ENCODE data around the gene CDKN2AIP.
A peak's percentile ranks its signal among the peaks of the same experiment; 100 is the strongest.

Gene CDKN2AIP, protein sequence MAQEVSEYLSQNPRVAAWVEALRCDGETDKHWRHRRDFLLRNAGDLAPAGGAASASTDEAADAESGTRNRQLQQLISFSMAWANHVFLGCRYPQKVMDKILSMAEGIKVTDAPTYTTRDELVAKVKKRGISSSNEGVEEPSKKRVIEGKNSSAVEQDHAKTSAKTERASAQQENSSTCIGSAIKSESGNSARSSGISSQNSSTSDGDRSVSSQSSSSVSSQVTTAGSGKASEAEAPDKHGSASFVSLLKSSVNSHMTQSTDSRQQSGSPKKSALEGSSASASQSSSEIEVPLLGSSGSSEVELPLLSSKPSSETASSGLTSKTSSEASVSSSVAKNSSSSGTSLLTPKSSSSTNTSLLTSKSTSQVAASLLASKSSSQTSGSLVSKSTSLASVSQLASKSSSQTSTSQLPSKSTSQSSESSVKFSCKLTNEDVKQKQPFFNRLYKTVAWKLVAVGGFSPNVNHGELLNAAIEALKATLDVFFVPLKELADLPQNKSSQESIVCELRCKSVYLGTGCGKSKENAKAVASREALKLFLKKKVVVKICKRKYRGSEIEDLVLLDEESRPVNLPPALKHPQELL

DNA sequence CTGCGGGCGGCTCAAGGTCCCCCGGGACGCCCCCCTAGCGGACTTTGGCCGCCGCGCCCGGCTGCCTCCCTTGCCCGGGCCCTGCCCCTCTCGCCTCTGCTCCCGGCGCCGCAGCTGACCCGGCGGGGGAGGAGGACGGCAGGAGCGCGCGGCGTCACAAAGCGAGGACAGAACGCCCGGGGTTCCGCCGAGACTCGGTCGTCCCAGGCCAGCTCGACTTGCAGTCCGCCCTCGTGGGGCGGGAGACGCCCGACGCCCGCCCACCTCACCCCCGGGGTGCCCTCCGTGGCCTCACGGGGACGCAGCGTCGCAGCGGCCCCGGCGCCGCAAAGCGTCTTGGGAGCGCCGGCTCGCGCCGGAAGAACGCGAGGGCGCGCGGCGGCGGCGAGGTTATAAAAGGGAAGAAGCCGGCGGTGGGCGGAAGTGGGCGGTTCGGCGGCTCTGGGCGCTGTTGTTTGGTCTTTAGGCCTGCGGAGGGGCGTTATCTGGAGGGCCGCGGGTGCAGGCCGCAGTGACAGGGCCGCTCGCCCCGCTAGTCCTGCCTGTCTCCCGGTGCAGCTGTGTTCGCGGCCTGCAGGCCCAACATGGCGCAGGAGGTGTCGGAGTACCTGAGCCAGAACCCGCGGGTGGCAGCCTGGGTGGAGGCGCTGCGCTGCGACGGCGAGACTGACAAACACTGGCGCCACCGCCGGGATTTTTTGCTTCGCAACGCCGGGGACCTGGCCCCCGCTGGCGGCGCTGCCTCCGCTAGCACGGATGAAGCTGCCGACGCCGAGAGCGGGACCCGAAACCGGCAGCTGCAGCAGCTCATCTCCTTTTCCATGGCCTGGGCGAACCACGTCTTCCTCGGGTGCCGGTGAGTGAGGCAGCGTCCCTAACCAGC is at the start of gene CDKN2AIP:
CDKN2AIP (plus strand) TSS at position 423 of the 883 bp plus-strand sequence; CDS start at position 585, 162 bp downstream.
- peak; percentile 12 for DNase-seq

DNA sequence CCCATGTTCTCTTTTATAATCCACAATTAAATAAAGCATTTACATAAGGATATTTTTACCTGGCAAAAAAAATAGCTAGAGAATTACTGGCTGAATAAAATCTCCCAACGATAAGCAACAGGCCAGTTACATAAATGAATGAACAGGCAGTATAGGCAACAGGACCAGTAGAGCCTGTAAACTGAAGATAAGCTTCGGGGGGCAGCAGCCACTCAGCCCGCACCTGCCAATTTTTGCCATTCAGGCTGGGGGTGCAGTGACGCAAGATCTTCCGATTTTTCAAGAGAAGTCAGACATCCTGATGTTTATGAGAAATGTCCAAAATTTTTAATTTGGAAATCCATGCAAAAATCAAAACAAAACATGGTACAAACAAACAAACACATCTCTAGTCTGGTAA is 49.0 kb upstream of the CDKN2AIP start:
- DNase-seq: no peak

DNA sequence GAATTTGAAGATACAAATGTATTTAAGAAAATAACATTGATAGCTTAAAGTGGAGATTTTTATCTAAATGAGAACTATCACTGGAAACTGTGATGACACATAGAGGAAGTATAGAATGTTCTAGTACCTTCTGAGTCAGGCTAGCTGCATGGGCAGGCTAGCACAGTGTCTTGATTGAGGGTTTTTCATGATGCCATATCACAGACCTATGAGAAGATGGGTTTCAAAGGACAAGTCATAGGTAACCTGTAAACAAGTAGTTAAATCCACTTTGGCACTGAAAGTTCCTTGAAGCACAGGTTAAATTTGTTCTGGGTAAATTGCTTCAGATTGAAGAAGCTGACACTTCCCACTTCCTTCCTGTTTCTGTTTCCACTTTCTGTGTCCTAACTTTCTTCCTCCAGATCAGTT is 48.2 kb upstream of the CDKN2AIP start:
- DNase-seq: no peak

DNA sequence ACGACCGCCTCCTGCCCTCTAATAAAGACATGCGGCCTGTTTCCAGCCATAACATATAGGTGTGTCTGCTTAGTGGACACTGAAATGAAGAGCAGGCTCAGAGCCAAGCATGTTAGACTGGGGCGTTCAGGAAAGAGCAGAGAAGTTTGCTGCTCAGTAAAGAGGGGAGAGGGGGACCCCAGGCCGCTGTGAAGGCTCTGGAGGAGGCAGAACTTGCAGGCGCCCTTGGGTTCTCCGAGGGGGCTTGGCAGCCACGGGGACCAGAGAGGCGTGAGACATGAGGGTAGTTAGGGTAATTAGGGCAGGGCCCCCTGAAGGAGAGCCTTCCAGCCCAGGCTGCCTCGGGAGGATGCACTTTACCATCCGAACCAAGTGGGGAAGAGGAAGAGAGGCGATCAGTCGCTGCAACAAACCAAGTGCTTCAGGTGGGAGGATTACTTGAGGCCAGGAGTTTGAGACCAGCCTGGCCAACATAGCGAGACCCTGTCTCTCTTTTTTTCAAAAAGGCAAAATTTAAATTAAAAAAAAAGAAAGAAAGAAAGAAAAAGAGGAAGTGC is 46.6 kb upstream of the CDKN2AIP start:
- DNase-seq: no peak

DNA sequence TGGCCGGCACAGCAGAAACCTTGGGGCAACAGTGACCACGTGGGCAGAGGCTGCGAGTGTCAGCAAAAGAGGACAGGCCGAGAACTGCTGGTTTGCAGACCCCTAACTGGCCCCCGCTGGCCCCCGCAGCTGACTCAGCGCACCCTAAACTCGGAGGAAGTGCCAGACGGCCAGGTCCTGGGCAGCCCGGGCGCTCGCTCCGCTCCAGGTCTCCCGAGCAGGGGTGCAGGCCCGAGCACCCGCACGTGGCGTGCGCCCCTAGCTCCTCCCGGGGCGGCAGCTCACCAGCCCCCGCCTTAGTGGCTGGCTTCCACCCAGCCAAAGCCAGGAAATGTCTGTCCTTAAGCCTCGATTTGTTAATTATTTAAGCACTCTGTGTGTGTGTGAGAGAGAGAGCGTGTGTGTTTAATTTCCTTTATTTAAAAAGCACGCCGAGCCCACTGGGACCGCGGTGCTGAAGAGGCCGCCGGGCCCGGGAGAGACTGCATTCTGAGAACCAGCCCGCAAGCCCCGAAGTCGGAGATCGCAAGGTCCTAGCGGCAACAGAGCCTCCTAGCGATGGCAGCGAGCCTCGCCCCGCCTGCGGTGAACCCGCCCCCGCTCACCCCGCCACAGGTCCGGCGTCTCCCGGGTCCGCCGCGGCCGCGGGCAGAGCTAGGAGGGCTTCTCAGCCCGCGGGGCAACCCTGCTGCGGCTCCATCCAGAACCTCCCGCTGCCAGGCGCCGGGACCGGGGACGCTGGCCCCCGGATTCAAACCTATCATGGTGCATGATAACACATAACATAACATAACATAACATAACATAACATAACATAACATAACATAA is 45.9 kb upstream of the CDKN2AIP start:
- DNase-seq: no peak

DNA sequence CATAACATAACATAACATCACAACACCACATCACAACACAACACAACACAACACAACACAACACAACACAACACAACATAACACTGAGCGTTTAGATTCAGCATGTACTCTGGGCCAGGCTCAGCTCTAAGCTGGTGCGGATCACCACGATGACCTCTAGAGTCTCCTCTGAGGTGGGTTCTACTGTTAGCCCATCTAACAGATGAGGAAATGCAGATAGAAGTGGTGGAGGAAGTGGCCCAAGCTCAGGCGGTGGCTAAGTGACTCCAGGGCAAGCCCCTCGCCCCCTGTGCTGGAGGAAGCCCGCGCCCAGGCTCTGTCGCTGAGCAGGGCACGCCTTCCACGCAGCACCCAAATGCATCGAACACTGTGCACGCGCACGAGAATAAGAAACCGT is 45.3 kb upstream of the CDKN2AIP start:
- no peak for DNase-seq

DNA sequence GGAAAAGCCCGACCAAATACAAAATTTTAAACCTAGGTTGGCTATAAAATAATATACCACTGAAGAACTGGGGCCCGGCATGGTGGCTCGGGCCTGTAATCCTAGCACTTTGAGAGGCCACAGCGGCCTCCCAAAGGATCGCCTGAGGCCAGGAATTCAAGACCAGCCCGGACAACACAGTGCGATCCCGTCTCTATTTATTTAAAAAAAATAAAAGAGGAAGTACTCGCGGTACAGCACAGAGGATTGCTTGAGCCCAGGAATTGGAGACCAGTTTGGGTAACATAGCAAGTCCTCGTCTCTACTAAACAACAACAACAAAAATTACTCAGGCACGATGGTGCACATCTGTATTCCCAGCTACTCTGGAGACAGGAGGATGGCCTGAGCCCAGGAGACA is 44.8 kb upstream of the CDKN2AIP start:
- no peak for DNase-seq

DNA sequence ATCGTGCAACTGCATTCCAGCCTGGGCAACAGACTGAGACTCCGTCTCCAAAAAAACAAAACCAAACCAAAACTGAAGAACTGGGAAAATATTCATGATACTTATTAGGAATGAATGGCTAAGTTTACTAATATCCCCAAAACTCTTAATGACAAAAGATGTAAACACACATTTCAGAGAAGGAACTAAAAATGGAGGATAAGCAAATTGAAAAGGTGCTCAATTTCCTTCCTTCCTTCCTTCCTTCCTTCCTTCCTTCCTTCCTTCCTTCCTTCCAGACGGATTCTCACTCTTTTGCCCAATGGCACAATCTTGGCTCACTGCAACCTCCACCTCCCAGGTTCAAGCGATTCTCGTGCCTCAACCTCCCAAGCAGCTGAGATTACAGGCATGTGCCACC is 44.4 kb upstream of the CDKN2AIP start:
- no peak for DNase-seq

DNA sequence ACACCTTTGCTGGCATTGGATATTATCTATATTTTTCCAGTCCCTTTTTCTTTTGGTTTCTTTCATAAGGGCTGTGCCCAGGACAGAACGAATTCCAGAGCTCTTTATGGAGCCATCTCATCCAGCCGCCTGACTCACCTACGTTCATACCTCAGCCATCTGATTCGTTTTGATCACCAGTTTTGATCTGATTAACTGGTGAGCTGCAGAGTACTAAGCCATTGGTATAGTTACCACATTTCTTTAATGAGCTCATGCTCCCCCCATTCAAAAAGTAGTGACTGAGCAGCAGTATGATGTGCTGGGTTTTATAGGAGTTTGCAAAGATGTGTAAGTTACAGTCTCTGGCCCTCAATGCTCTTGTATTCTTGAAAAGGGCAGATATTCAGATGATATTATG is 43.0 kb upstream of the CDKN2AIP start:
- DNase-seq: no peak

DNA sequence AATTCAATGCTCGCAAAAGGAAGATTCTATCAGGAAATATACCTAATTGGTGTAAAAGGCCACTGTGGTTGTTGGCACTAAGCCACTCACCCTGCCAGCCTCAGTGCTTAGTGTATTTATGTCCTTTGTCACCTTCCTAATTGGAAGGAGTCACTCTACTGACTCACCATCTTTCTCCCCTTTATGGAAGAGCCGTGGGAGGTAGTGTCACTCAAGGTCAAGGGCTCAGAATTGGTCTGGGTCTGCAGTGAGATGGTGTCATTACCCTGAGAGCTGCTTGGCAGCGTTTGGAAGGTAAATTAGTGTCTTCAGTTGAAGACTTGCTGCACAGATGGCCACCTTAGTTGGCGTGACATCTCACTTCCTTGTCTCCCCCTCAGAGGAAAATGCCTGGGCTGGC is 41.7 kb upstream of the CDKN2AIP start:
- DNase-seq: no peak

DNA sequence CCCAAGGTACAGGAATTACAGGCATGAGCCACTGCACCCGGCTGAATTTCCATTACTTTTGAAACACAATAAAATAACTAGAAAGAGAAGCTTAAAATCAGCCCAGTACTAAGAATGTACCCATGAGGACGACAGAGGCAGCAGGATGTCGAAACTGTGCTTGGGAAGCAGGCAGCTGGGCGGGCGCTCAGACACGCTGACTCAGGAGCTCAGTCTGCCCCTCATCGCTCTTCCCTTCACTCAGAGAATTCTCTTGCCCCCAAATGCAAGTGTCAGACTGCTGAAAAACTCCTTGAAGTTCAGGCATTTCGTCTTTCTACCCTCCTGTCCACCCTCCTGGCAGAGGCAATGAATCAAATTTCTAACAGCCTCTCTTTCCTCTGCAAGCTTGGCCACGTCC is 41.0 kb upstream of the CDKN2AIP start:
- no peak for DNase-seq

DNA sequence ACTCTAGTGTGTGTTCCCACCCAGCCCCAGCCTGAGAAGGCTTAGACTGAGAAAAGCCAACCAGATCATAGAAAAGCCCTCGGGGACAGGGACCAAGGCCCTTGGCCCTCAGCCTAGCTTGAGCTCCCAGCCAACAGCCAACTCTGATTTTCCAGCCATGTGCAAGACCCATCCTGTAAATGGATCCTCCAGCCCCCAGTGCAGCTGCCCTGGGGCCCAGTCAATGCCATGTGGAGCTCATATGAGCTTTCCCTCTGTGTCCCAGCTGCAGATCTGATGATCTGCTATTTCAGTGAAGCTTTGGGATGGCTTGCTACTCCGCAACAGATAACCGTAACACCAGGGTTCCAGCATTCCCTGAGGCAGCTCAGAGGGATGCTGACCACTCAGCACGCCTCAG is 40.5 kb upstream of the CDKN2AIP start:
- DNase-seq: no peak

DNA sequence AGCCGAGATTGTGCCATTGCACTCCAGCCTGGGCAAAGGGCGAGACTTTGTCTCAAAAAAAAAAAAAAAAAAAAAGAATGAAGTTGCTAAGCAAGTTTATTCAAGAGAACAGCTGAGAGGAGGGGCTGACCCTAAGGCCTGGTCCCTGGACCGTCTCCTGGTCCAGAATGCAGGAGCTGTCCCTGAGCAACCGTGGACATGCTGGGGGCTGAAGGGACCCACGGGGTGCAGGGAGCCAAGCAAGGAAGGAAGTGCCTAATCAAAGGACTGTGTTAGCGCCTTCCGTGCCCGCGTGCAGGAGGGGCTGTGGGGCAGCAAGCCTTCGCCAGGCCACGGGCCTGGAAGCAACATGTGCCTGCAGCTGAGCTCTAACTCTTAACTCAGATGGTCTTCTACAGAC is 39.1 kb upstream of the CDKN2AIP start:
- DNase-seq: no peak

DNA sequence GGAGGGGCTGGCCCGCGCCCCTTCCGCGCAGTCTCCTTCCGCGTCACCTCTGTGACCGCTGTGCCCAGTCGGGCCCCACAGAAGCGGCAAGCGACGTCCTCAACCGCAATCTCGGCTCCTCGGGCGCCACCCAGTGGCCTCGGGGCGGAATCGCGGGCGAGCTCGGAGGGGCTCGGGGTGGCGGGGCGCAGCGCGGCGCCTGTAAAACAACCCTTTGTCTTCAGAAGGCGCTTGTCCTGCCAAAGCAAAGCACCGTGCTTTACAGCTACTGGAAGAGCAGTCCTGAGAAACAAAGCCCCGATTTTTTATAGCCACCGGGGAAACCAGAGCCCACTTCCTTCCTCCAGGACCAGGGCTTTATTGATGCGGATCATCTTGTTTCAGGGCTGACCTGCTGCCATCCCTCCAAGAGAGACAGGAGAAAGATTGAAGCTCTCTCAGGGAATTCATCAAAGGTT is 37.3 kb upstream of the CDKN2AIP start:
- no peak for DNase-seq

DNA sequence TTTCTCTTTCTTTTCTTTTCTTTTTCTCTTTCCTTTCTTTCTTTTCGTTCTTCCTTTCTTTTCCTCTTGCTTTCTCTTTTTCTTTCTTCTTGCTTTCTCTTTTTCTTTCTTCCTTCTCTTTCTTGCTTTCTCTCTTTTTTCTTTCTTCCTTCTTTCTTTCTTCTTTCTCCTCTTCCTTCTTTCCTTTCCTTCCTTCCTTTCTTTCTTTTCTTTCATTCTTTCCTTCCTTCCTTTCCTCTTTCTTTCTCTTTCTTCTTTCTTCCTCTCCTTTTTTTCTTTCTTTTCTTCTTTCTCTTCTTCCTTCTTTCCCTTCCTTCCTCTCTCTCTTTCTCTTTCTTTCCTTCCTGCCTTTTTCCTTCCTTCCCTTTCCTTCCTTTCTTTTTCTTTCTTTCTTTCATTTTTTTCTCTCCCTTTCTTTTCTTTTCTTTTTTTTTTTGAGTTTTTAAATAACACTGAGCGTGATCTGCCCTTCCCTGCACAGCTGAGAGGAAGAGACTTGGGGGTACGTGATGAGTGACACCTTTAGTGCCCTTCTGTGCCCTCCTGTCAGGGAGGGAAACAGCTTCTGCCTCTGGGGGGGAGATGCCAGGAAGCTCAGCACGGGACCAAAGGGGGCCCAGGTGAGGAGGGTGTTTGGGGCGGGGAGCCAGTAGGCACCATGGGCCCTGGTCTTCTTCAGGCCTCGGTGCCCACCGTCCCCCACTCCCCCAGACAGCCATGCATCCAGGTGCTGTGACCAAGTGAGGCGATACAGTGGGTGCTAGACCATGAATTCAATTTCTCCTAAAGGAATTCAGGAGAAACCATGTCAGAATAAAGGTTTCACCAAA is 36.6 kb upstream of the CDKN2AIP start:
- DNase-seq: no peak

DNA sequence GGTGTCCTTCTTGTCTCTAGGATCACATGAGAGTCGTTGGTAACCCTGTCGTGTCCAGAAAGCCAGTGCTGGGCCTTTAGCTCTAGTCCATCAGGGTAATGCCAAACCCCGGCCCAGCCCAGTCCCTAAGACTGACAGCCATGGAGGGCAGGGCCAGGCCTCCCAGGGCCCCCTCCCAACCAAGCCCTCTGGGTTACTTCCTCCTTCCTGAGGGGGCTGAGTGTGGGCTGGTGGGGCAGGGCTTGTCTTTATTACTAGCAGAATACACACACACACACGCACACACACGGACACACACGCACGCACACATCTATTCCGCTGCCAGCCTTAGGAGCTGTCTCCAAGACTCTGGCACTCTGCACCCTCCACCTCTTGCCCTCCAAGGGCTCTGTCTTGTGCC is 35.6 kb upstream of the CDKN2AIP start:
- DNase-seq: no peak

DNA sequence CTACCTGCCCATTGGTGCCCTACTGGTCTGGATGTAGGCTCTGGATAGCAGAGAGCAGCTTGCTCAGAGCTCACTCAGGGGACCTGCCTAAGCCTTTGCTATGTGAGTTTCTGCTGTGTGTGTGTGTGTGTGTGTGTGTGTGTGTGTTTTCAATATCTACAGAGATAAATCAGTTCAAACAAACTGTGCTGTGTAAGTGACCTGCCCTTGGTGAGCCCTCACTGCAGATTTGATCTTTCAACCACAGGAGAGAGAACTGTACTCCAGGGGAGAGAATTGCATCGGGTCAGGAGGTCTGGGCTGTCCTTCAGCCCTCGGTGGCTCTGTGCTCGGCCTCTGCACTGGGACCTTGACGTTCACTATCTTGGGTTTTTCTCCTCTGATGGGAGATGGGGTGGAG is 35.0 kb upstream of the CDKN2AIP start:
- DNase-seq: no peak

DNA sequence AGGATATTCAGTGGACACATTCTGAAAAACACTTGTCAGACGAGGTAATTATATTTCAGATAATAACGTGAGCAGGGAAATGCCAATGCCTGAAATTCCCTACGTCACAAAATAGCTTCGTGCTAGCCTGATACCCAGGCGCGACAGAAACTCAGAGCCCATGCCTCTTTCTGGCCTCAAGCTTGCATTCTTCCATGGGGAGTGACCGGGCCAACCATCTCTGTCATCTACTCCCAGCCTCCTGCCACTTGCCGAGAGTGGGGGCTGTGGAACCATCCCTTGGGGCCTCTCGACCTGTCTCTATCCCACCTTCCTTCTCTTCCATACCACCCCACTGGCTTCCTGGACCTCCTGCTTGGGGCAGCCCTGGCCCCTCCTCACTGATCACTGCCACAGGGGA is 34.5 kb upstream of the CDKN2AIP start:
- no peak for DNase-seq

DNA sequence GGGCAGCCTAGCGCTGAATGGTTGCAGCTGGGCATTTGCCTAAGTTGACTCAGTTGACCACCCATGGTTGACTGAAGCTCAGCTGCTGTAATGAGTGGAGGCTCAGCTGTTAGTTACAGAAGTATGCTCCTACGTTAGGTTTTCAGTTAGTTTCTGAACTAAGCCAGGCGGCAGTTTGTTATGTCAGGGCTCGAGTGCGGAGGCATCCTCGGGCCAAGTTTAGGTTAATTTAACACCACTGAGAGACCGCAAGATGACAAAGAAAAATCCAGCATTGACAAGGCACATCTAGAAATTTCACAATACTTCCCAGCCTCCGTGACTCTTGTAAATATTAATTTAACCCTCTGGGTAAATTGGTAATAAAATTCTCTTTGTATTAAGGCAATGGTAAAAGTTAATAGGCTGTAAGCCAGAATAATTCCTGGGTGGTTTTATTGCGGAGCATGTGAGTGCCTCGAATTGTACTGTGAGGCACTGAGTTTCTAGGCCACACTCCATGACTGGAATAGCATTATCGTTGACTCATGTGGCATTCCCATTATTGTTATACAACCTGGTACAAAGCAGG is 33.1 kb upstream of the CDKN2AIP start:
- no peak for DNase-seq

DNA sequence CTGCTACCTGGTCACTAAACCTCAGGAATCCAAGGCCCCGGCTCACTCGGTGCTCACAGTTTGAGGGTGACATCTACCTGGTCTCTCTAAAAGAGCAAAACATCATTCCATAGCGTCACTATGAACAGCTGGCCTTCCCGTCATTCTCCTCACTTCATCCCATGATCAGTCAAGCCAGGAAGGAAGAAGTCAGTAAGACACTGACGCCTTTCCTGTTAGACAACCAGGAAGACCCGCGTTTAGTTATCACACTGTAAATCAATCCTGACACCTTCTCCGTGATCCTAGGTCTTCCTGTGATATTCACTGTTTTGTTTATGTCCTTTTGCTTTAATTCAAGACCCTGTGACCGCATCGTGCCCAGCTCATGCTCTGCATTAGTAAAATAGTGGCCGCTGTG is 31.6 kb upstream of the CDKN2AIP start:
- no peak for DNase-seq

Measured in NCI-H187 treated with DMSO at 0.1 percent for 48 hours (cell line).